H9 (cell line): Measurements from ENCODE around the gene UPF3B. TPM values are rescaled to one million over a fixed set of nuclear protein-coding genes. Genes with fewer than 3 reads are reported as not detected.
"Not testable (repeated sequence)": the region's sequence is repeated elsewhere in the genome, so short reads cannot be mapped to it uniquely, and the experiment has no call there.

Source experiments
- DNase-seq: peaks from one replicate; pipeline ENCODE4 v3.0.0-alpha.2; 2017
- H2AFZ ChIP-seq: one replicate; pipeline ENCODE4 v1.6.1; 2013; ENCODE audit warnings: mild to moderate bottlenecking, low read length, control low read depth, moderate library complexity
- H2AK5ac ChIP-seq: 2 replicates; pipeline ENCODE4 v1.6.1; 2013; ENCODE audit warnings: low read length, control low read depth, mixed read lengths; ENCODE audit not compliant: insufficient read length
- H2BK120ac ChIP-seq: one replicate; pipeline ENCODE4 v1.6.1; 2013; ENCODE audit warnings: low read depth, mild to moderate bottlenecking, low read length, control low read depth, inconsistent platforms; ENCODE audit not compliant: poor library complexity, severe bottlenecking
- H2BK12ac ChIP-seq: 2 replicates; pipeline ENCODE4 v1.6.1; 2013; ENCODE audit warnings: low read length, control low read depth, mixed read lengths, low read depth; ENCODE audit not compliant: insufficient read length
- H2BK15ac ChIP-seq: 2 replicates; pipeline ENCODE4 v1.6.1; 2013; ENCODE audit warnings: low read depth, low read length, control low read depth
- H2BK20ac ChIP-seq: one replicate; pipeline ENCODE4 v1.6.1; 2013; ENCODE audit warnings: low read depth, mild to moderate bottlenecking, low read length, control low read depth, inconsistent platforms; ENCODE audit not compliant: poor library complexity, severe bottlenecking
- H2BK5ac ChIP-seq: 2 replicates; pipeline ENCODE4 v1.6.1; 2013; ENCODE audit warnings: low read length, control low read depth, mixed read lengths; ENCODE audit not compliant: insufficient read length
- H3K14ac ChIP-seq: 2 replicates; pipeline ENCODE4 v1.6.1; 2013; ENCODE audit warnings: low read length, control low read depth; ENCODE audit not compliant: insufficient read depth
- H3K18ac ChIP-seq: 2 replicates; pipeline ENCODE4 v1.6.1; 2013; ENCODE audit warnings: low read depth, mild to moderate bottlenecking, mixed read lengths, low read length, control low read depth; ENCODE audit not compliant: insufficient read length
- H3K23ac ChIP-seq: 2 replicates; pipeline ENCODE4 v1.6.1; 2013; ENCODE audit warnings: low read length, control low read depth, mixed read lengths, low read depth; ENCODE audit not compliant: insufficient read length
- H3K23me2 ChIP-seq: 2 replicates; pipeline ENCODE4 v1.6.1; 2013; ENCODE audit warnings: low read depth, mild to moderate bottlenecking, mixed read lengths, low read length, control low read depth; ENCODE audit not compliant: insufficient read length, poor library complexity, severe bottlenecking
- H3K27ac ChIP-seq: 2 replicates; pipeline ENCODE4 v1.5.1; 2013; ENCODE audit warnings: low read length, control low read depth, mixed read lengths, low read depth; ENCODE audit not compliant: insufficient read length
- H3K27me3 ChIP-seq: 2 replicates; pipeline ENCODE4 v1.6.1; 2013; ENCODE audit warnings: low read length, control low read depth, inconsistent platforms; ENCODE audit not compliant: insufficient read depth
- H3K4ac ChIP-seq: 2 replicates; pipeline ENCODE4 v1.6.1; 2013; ENCODE audit warnings: low read depth, mild to moderate bottlenecking, control low read depth, inconsistent platforms, low read length, moderate library complexity
- H3K4me1 ChIP-seq: 2 replicates; pipeline ENCODE4 v1.6.1; 2013; ENCODE audit warnings: low read length, control low read depth, inconsistent platforms; ENCODE audit not compliant: insufficient read depth
- H3K4me2 ChIP-seq: 2 replicates; pipeline ENCODE4 v1.6.1; 2013; ENCODE audit warnings: low read length, control low read depth, mixed read lengths; ENCODE audit not compliant: insufficient read length, insufficient read depth
- H3K56ac ChIP-seq: 2 replicates; pipeline ENCODE4 v1.6.1; 2013; ENCODE audit warnings: low read depth, mild to moderate bottlenecking, mixed read lengths, low read length, control low read depth; ENCODE audit not compliant: insufficient read length
- H3K79me1 ChIP-seq: 2 replicates; pipeline ENCODE4 v1.6.1; 2013; ENCODE audit warnings: low read depth, mild to moderate bottlenecking, moderate library complexity, low read length, control low read depth, inconsistent platforms; ENCODE audit not compliant: insufficient read depth, poor library complexity, severe bottlenecking
- H3K79me2 ChIP-seq: 2 replicates; pipeline ENCODE4 v1.6.1; 2013; ENCODE audit warnings: low read length, control low read depth, inconsistent platforms; ENCODE audit not compliant: insufficient read depth
- H3K9ac ChIP-seq: 2 replicates; pipeline ENCODE4 v1.6.1; 2013; ENCODE audit warnings: low read length, control low read depth, mixed read lengths; ENCODE audit not compliant: insufficient read length; ENCODE audit errors: extremely low read depth
- H3K9me3 ChIP-seq: one replicate; pipeline ENCODE4 v1.6.1; 2013; ENCODE audit warnings: low read depth, low read length, inconsistent platforms; ENCODE audit not compliant: control insufficient read depth
- H3T11ph ChIP-seq: one replicate; pipeline ENCODE4 v1.6.1; 2013; ENCODE audit warnings: mild to moderate bottlenecking, low read length, control low read depth, inconsistent platforms
- H4K20me1 ChIP-seq: one replicate; pipeline ENCODE4 v1.6.1; 2013; ENCODE audit not compliant: control insufficient read depth, insufficient read length, insufficient read depth
- H4K5ac ChIP-seq: 2 replicates; pipeline ENCODE4 v1.6.1; 2013; ENCODE audit warnings: low read depth, mild to moderate bottlenecking, mixed read lengths, low read length, control low read depth; ENCODE audit not compliant: insufficient read length
- H4K8ac ChIP-seq: replicated peaks from 2 replicates; pipeline ENCODE4 v1.6.1; 2013; ENCODE audit warnings: low read length, control low read depth, mixed read lengths, low read depth; ENCODE audit not compliant: insufficient read length
- H4K91ac ChIP-seq: 2 replicates; pipeline ENCODE4 v1.6.1; 2013; ENCODE audit warnings: low read depth, mild to moderate bottlenecking, moderate library complexity, mixed read lengths, low read length, control low read depth; ENCODE audit not compliant: insufficient read length
- H3K27ac Mint-ChIP-seq, 3 experiments: 2 replicates in 2 of 3; 3 replicates in 1 of 3; pipeline ENCODE4 v1.8.0; 2020 to 2021; ENCODE audit warnings: mixed read lengths in 3 of 3, mild to moderate bottlenecking in 1 of 3, moderate library complexity in 1 of 3
- H3K27me3 Mint-ChIP-seq: 2 replicates; pipeline ENCODE4 v1.8.0; 2021; ENCODE audit warnings: low read depth, mild to moderate bottlenecking, moderate library complexity, mixed read lengths
- H3K36me3 Mint-ChIP-seq, 3 experiments: 2 replicates in 2 of 3; 3 replicates in 1 of 3; pipeline ENCODE4 v1.8.0; 2020 to 2021; ENCODE audit warnings: low read depth in 3 of 3, mixed read lengths in 3 of 3; ENCODE audit not compliant: insufficient read depth in 1 of 3
- H3K4me1 Mint-ChIP-seq, 2 experiments: 2 replicates each; pipeline ENCODE4 v1.8.0; 2020; ENCODE audit warnings: mixed read lengths in 2 of 2
- H3K4me3 Mint-ChIP-seq, 2 experiments: 2 replicates in 1 of 2; 3 replicates in 1 of 2; pipeline ENCODE4 v1.8.0; 2020 to 2021; ENCODE audit warnings: mild to moderate bottlenecking in 2 of 2, mixed read lengths in 2 of 2, moderate library complexity in 1 of 2
- H3K9me3 Mint-ChIP-seq, 2 experiments: 2 replicates in 1 of 2; 3 replicates in 1 of 2; pipeline ENCODE4 v1.8.0; 2020; ENCODE audit warnings: mild to moderate bottlenecking in 2 of 2, mixed read lengths in 2 of 2, moderate library complexity in 1 of 2
- WGBS: extraction: QIAGEN DNeasy Blood & Tissue Kit; methylation state at CpG from one replicate; pipeline ENCODE4 v1.1.7; 2013; ENCODE audit warnings: missing lambda C conversion rate, low lambda C conversion rate, mixed read lengths; ENCODE audit not compliant: insufficient read length; ENCODE audit errors: extremely low coverage; 5-methylcytosine and 5-hydroxymethylcytosine counted together
- total RNA-seq: library from RNA; stranded (reverse); gene quantifications from 2 replicates; pipeline ENCODE4 v1.2.1, GENCODE V29; 2021
- TF ChIP-seq, protein P1 (sequence below): fragments of 200-600 bp; sonication (generic); conservative IDR thresholded peaks from 3 replicates; pipeline ENCODE4 v1.8.0; 2021; ENCODE audit warnings: antibody characterized with exemption, mild to moderate bottlenecking

The UPF3B gene
- total RNA-seq, 1 experiment from 2014 or later: 31.5 TPM

DNA sequence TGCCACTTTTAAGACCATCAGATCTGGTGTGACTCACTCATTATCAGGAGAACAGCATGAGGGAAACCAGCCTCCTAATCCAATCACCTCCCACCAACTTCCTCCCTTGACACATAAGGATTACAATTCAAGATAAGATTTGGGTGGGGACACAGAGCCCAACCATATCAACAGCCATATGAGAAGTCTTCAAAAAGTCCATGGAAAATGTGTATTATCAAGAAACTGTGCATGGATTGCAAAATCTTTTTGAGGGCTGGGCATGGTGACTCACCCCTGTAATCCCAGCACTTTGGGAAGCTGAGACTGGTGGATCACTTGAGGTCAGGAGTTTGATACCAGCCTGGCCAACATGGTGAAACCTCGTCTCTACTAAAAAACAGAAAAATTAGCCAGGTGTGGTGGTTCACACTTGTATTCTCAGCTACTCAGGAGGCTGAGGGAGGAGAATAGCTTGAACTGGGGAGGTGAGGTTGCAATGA lies 43.5 kb downstream of the UPF3B start:
- Histone ChIP-seq H3K14ac (no peak overlapping the region), H3K23me2 (no peaks in the 10 kb centered on the region), H3K27me3 (no peaks in the 10 kb centered on the region), H2BK5ac (no peak overlapping the region), H4K8ac (no peak overlapping the region), H3K23ac (no peak overlapping the region), H4K91ac (no peak overlapping the region), H3K4me2 (no peak overlapping the region), H3K9me3 (peaks cover 38% of the 10 kb centered on the region), H3K18ac (no peak overlapping the region), H3K4ac (no peak overlapping the region), H3K79me1 (no peaks in the 10 kb centered on the region), H3K9ac (no peak overlapping the region), H3K4me1 (no peaks in the 10 kb centered on the region), H4K20me1 (no peaks in the 10 kb centered on the region), H4K5ac (no peak overlapping the region), H3K56ac (no peak overlapping the region), H2BK20ac (no peak overlapping the region), H3T11ph (no peak overlapping the region), H3K79me2 (no peaks in the 10 kb centered on the region), H3K27ac (no peak overlapping the region), H2AFZ (no peak overlapping the region), H2AK5ac (no peak overlapping the region), H2BK12ac (no peak overlapping the region), H2BK120ac (no peak overlapping the region), H2BK15ac (no peak overlapping the region)
- H3K4me3 Mint-ChIP-seq: no peak overlapping the region
- H3K27me3 Mint-ChIP-seq: no peaks in the 10 kb centered on the region; the same call in 1 of the 2 replicates
- H3K27ac Mint-ChIP-seq: no peak overlapping the region
- H3K4me1 Mint-ChIP-seq: no peaks in the 10 kb centered on the region
- H3K36me3 Mint-ChIP-seq: peaks cover 0 to 7% (median 0%) of the 10 kb centered on the region in 3 experiments; a peak in 1 of 7 replicates
- TF ChIP-seq, protein P1, sequence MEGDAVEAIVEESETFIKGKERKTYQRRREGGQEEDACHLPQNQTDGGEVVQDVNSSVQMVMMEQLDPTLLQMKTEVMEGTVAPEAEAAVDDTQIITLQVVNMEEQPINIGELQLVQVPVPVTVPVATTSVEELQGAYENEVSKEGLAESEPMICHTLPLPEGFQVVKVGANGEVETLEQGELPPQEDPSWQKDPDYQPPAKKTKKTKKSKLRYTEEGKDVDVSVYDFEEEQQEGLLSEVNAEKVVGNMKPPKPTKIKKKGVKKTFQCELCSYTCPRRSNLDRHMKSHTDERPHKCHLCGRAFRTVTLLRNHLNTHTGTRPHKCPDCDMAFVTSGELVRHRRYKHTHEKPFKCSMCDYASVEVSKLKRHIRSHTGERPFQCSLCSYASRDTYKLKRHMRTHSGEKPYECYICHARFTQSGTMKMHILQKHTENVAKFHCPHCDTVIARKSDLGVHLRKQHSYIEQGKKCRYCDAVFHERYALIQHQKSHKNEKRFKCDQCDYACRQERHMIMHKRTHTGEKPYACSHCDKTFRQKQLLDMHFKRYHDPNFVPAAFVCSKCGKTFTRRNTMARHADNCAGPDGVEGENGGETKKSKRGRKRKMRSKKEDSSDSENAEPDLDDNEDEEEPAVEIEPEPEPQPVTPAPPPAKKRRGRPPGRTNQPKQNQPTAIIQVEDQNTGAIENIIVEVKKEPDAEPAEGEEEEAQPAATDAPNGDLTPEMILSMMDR: no peak
- no peak for DNase-seq
- H3K9me3 Mint-ChIP-seq: peaks cover 63 to 72% of the 10 kb centered on the region in 2 experiments
- no CpG with 5 or more reads among the region's 1 CpG for WGBS

- H3K4me1 Mint-ChIP-seq, H4K8ac ChIP-seq, H3K23me2 ChIP-seq, H3K27ac Mint-ChIP-seq, H4K20me1 ChIP-seq, H3K9ac ChIP-seq, H2AFZ ChIP-seq, H3K27ac ChIP-seq, H2BK15ac ChIP-seq, H2AK5ac ChIP-seq, H2BK12ac ChIP-seq, H3K36me3 Mint-ChIP-seq, H3K4ac ChIP-seq, H3K4me1 ChIP-seq, H3K14ac ChIP-seq, H2BK120ac ChIP-seq, H3K27me3 ChIP-seq, H3K79me2 ChIP-seq, H3K79me1 ChIP-seq, H3K4me3 Mint-ChIP-seq, H3K27me3 Mint-ChIP-seq, DNase-seq, H2BK5ac ChIP-seq, H3T11ph ChIP-seq, H2BK20ac ChIP-seq, H3K4me2 ChIP-seq, H3K23ac ChIP-seq, H4K91ac ChIP-seq, H3K56ac ChIP-seq, H3K18ac ChIP-seq, H4K5ac ChIP-seq: not testable (repeated sequence)
- H3K9me3 Mint-ChIP-seq: peaks cover 57 to 73% of the 10 kb centered on the region in 2 experiments
- H3K9me3 ChIP-seq: peaks cover 38% of the 10 kb centered on the region
- no CpG with 5 or more reads among the region's 4 CpGs for WGBS
Measured at GRCh38 chrX:119808461-119808860, 44.3 kb downstream of the UPF3B start.
